ENCODE data around the gene BCAP29.

Gene BCAP29

GRCh38 chr7:107551936-107552335 is 28.1 kb upstream of the BCAP29 start:
- TF ChIP-seq CTCF (IDR thresholded peaks at IDR 0.05; ENCODE audit: insufficient read depth, low read depth, low read length, missing control alignments): no peak
- no peak overlapping the region for H3K4me3 ChIP-seq (ENCODE audit: low read length)
- DNase-seq (ENCODE audit: low read depth): no peak

- H3K4me3 ChIP-seq (ENCODE audit: low read length): no peak overlapping the region
- TF ChIP-seq CTCF (IDR thresholded peaks at IDR 0.05; ENCODE audit: insufficient read depth, low read depth, low read length, missing control alignments): no peak
- no peak for DNase-seq (ENCODE audit: low read depth)
Observed at GRCh38 chr7:107555893-107556292, 24.2 kb upstream of the BCAP29 start.

GRCh38 chr7:107559864-107560263 is 20.2 kb upstream of the BCAP29 start:
- peak; percentile 69 for DNase-seq (ENCODE audit: low read depth)
- no peak for TF ChIP-seq CTCF (IDR thresholded peaks at IDR 0.05; ENCODE audit: insufficient read depth, low read depth, low read length, missing control alignments)
- H3K4me3 ChIP-seq (ENCODE audit: low read length): no peak overlapping the region

- peak overlapping the region; percentile 0 for H3K4me3 ChIP-seq (ENCODE audit: low read length)
- TF ChIP-seq CTCF (IDR thresholded peaks at IDR 0.05; ENCODE audit: insufficient read depth, low read depth, low read length, missing control alignments): no peak
- DNase-seq (ENCODE audit: low read depth): peak; percentile 85
Observed at GRCh38 chr7:107560898-107561516, 19.0 kb upstream of the BCAP29 start.

- H3K4me3 ChIP-seq (ENCODE audit: low read length): peak overlapping the region; percentile 82
- TF ChIP-seq CTCF (IDR thresholded peaks at IDR 0.05; ENCODE audit: insufficient read depth, low read depth, low read length, missing control alignments): no peak
- no peak for DNase-seq (ENCODE audit: low read depth)
Observed at GRCh38 chr7:107563081-107563774, 16.8 kb upstream of the BCAP29 start.

GRCh38 chr7:107563775-107564552 is 16.1 kb upstream of the BCAP29 start, which contains the start of the genes COG5 and DUS4L:
TSS of gene COG5 (minus strand) at chr7:107563920. CDS start at chr7:107563896, 24 bp downstream.
TSS of gene DUS4L (plus strand) at chr7:107563971. CDS start at chr7:107567071, 3,100 bp downstream.
- no peak for TF ChIP-seq CTCF (IDR thresholded peaks at IDR 0.05; ENCODE audit: insufficient read depth, low read depth, low read length, missing control alignments)
- DNase-seq (ENCODE audit: low read depth): peak; percentile 89
- H3K4me3 ChIP-seq (ENCODE audit: low read length): peak within 1 kb of the TSS; percentile 82
